SK-N-SH (cell line): ENCODE results near the gene TIGD7. TPM values are rescaled to one million over a fixed set of nuclear protein-coding genes. Genes with fewer than 3 reads are reported as not detected.

Experiments used
- CTCF ChIA-PET: fragments of 300-600, 350-600 bp; formaldehyde crosslinking; extraction: SDS; loops from one replicate; lab custom pipeline; 2021; lab: Yijun Ruan, JAX
- POLR2A ChIA-PET: fragments of 350-600 bp; sonication (Branson Sonifier 250); formaldehyde crosslinking; extraction: SDS; loops from one replicate; lab custom pipeline; 2020; ENCODE audit warnings: antibody characterized with exemption, inconsistent platforms; lab: Yijun Ruan, JAX
- DNase-seq: peaks from one replicate; pipeline ENCODE4 v3.0.0; 2012
- H2AFZ ChIP-seq: fragments of 200-600 bp; sonication (generic); 2 replicates; pipeline ENCODE4 v1.8.1; 2016; ENCODE audit warnings: antibody characterized with exemption, mild to moderate bottlenecking, low read depth
- H3F3A ChIP-seq: fragments of 200-600 bp; sonication (generic); replicated peaks from 2 replicates; pipeline ENCODE3; 2016; ENCODE audit warnings: antibody characterized with exemption, mild to moderate bottlenecking; ENCODE audit not compliant: insufficient read depth
- H3K27ac ChIP-seq, 2 experiments: fragments of 200-500 bp in 1 of 2; fragments of 200-600 bp in 1 of 2; sonication (Bioruptor generic) in 1 of 2; sonication (generic), shearing (Covaris generic) in 1 of 2; 2 replicates each; pipeline versions ENCODE4 v1.5.1 to v1.6.1; 2014 to 2016; ENCODE audit warnings: low read depth in 2 of 2, inconsistent platforms in 1 of 2, low read length in 1 of 2, mild to moderate bottlenecking in 1 of 2, mixed read lengths in 1 of 2
- H3K27me3 ChIP-seq: fragments of 200-600 bp; sonication (generic), shearing (Covaris generic); 2 replicates; pipeline ENCODE4 v1.6.1; 2016; ENCODE audit warnings: mixed run types; ENCODE audit not compliant: insufficient read depth
- H3K36me3 ChIP-seq, 2 experiments: fragments of 200-500 bp in 1 of 2; fragments of 200-600 bp in 1 of 2; sonication (Bioruptor generic) in 1 of 2; sonication (generic) in 1 of 2; replicated peaks in 1 of 2; 2 replicates each; pipeline versions ENCODE3 to v1.5.1; 2014 to 2016; ENCODE audit warnings: low read length in 1 of 2, mild to moderate bottlenecking in 1 of 2; ENCODE audit not compliant: insufficient read depth in 2 of 2, control insufficient read depth in 1 of 2
- H3K4me1 ChIP-seq, 2 experiments: fragments of 200-500 bp in 1 of 2; fragments of 200-600 bp in 1 of 2; sonication (Bioruptor generic) in 1 of 2; sonication (generic), shearing (Covaris generic) in 1 of 2; 2 replicates each; pipeline versions ENCODE4 v1.5.1 to v1.6.1; 2014 to 2016; ENCODE audit warnings: low read depth in 1 of 2, low read length in 1 of 2, mixed run types in 1 of 2; ENCODE audit not compliant: insufficient read depth in 2 of 2, control insufficient read depth in 1 of 2
- H3K4me2 ChIP-seq: fragments of 200-600 bp; sonication (generic), shearing (Covaris generic); 2 replicates; pipeline ENCODE4 v1.6.1; 2017; ENCODE audit warnings: mixed run types
- H3K4me3 ChIP-seq, 2 experiments: fragments of 200-500 bp in 1 of 2; fragments of 200-600 bp in 1 of 2; sonication (Bioruptor generic) in 1 of 2; sonication (generic), shearing (Covaris generic) in 1 of 2; 2 replicates each; pipeline versions ENCODE4 v1.5.1 to v1.8.1; 2014 to 2016; ENCODE audit warnings: low read depth in 2 of 2, inconsistent platforms in 1 of 2, low read length in 1 of 2, mild to moderate bottlenecking in 1 of 2, mixed read lengths in 1 of 2, moderate library complexity in 1 of 2
- H3K79me2 ChIP-seq: fragments of 200-600 bp; sonication (generic); 2 replicates; pipeline ENCODE4 v1.8.1; 2017; ENCODE audit warnings: mild to moderate bottlenecking; ENCODE audit not compliant: insufficient read depth
- H3K9ac ChIP-seq: fragments of 200-600 bp; sonication (generic); 2 replicates; pipeline ENCODE4 v1.6.1; 2017; ENCODE audit warnings: mixed run types
- H3K9me2 ChIP-seq: fragments of 200-600 bp; sonication (generic); 2 replicates; pipeline ENCODE4 v1.6.1; 2017; ENCODE audit warnings: mixed run types
- H3K9me3 ChIP-seq: fragments of 200-600 bp; sonication (generic); 2 replicates; pipeline ENCODE4 v1.6.1; 2017; ENCODE audit warnings: mixed run types, mild to moderate bottlenecking, moderate library complexity
- H4K20me1 ChIP-seq: fragments of 200-600 bp; sonication (generic); 2 replicates; pipeline ENCODE4 v1.6.1; 2017; ENCODE audit warnings: mild to moderate bottlenecking, mixed run types; ENCODE audit not compliant: insufficient read depth
- FOSL2 ChIP-seq: IDR thresholded peaks from 2 replicates; pipeline ENCODE4 v1.4.0; 2012; ENCODE audit warnings: low read depth, mild to moderate bottlenecking, moderate library complexity, borderline replicate concordance
- FOXJ3 ChIP-seq: sonication (generic); formaldehyde crosslinking; IDR thresholded peaks from 2 replicates; pipeline ENCODE4 v1.5.1; 2020; ENCODE audit warnings: mild to moderate bottlenecking, missing genetic modification reagents
- GABPA ChIP-seq: IDR thresholded peaks from 2 replicates; pipeline ENCODE4 v1.4.0; 2012; ENCODE audit warnings: low read depth, mild to moderate bottlenecking
- MXI1 ChIP-seq: IDR thresholded peaks from 2 replicates; pipeline ENCODE4 v1.6.1; 2012; ENCODE audit warnings: mild to moderate bottlenecking, low read depth, low read length, improper control_type of control experiment
- NFIC ChIP-seq: IDR thresholded peaks from 2 replicates; pipeline ENCODE4 v1.4.0; 2012; ENCODE audit warnings: borderline replicate concordance
- PBX3 ChIP-seq: IDR thresholded peaks from 2 replicates; pipeline ENCODE4; 2012
- POLR2AphosphoS5 ChIP-seq: IDR thresholded peaks from 2 replicates; pipeline ENCODE4 v1.6.1; 2012; ENCODE audit warnings: low read depth, low read length
- RAD21 ChIP-seq: IDR thresholded peaks from 2 replicates; pipeline ENCODE4 v1.6.1; 2012; ENCODE audit warnings: mild to moderate bottlenecking, low read length
- RFX5 ChIP-seq: IDR thresholded peaks from 2 replicates; pipeline ENCODE4 v1.6.1; 2012; ENCODE audit warnings: mild to moderate bottlenecking, improper control_type of control experiment, low read length
- RXRA ChIP-seq: IDR thresholded peaks from 2 replicates; pipeline ENCODE4 v1.4.0; 2012; ENCODE audit warnings: low read depth, mild to moderate bottlenecking, borderline replicate concordance
- SIN3A ChIP-seq: IDR thresholded peaks from 2 replicates; pipeline ENCODE4 v1.6.1; 2012; ENCODE audit warnings: low read depth, mild to moderate bottlenecking, low read length, moderate library complexity, borderline replicate concordance
- TAF1 ChIP-seq: IDR thresholded peaks from 2 replicates; pipeline ENCODE4 v1.6.1; 2012; ENCODE audit warnings: low read depth, mild to moderate bottlenecking, low read length, moderate library complexity, borderline replicate concordance
- USF1 ChIP-seq: IDR thresholded peaks from 2 replicates; pipeline ENCODE4 v1.4.0; 2012; ENCODE audit warnings: low read depth, borderline replicate concordance
- USF2 ChIP-seq: fragments of 150-350 bp; IDR thresholded peaks from 2 replicates; pipeline ENCODE4 v1.6.1; 2017; ENCODE audit warnings: antibody characterized with exemption, low read length, low read depth, borderline replicate concordance
- YY1 ChIP-seq: IDR thresholded peaks from 2 replicates; pipeline ENCODE4 v1.4.0; 2012; ENCODE audit warnings: low read depth, mild to moderate bottlenecking
- WGBS: methylation state at CpG from one replicate; pipeline ENCODE4 v1.1.6; 2017; ENCODE audit warnings: low lambda C conversion rate; 5-methylcytosine and 5-hydroxymethylcytosine counted together
- polyA plus RNA-seq, 3 experiments: library from polyadenylated mRNA; depleted of rRNA; stranded (reverse); fragments of >200 nt; gene quantifications; 2 replicates each; pipeline ENCODE4 v1.2.3, GENCODE V29; 2012
- TF ChIP-seq, protein P1 (sequence below): IDR thresholded peaks from 2 replicates; pipeline ENCODE4 v1.6.1; 2012; ENCODE audit warnings: mild to moderate bottlenecking, low read depth, low read length, moderate library complexity
- TF ChIP-seq, protein P2 (sequence below): IDR thresholded peaks from 2 replicates; pipeline ENCODE4 v1.4.0; 2012; ENCODE audit warnings: low read depth
- TF ChIP-seq, protein P3 (sequence below): fragments of 150-350 bp; IDR thresholded peaks from 2 replicates; pipeline ENCODE4 v1.6.1; 2016; ENCODE audit warnings: mild to moderate bottlenecking, low read depth, low read length

TIGD7 gene
- polyA plus RNA-seq, 1 of the 3 experiments (the other 2 are of a cell fraction), result 1.2 TPM

- Histone ChIP-seq H3K79me2 (no peaks in the 10 kb centered on the region), H3K4me1 (no peaks in the 10 kb centered on the region), H3K9me3 (no peaks in the 10 kb centered on the region), H3K36me3 (no peaks in the 10 kb centered on the region), H3K4me3 (no peak overlapping the region), H3K4me2 (no peak overlapping the region), H3K27ac (no peak overlapping the region), H3K9me2 (no peaks in the 10 kb centered on the region), H3K27me3 (no peaks in the 10 kb centered on the region; the same call in 1 of the 2 replicates), H4K20me1 (no peaks in the 10 kb centered on the region), H2AFZ (no peak overlapping the region), H3F3A (no peaks in the 10 kb centered on the region), H3K9ac (no peak overlapping the region)
- no peak for DNase-seq
- TF ChIP-seq MXI1 (no peak), GABPA (no peak), SIN3A (no peak), POLR2AphosphoS5 (no peak), TAF1 (no peak), YY1 (no peak), USF1 (no peak), RFX5 (no peak), RXRA (no peak)
- TF ChIP-seq, protein P1, sequence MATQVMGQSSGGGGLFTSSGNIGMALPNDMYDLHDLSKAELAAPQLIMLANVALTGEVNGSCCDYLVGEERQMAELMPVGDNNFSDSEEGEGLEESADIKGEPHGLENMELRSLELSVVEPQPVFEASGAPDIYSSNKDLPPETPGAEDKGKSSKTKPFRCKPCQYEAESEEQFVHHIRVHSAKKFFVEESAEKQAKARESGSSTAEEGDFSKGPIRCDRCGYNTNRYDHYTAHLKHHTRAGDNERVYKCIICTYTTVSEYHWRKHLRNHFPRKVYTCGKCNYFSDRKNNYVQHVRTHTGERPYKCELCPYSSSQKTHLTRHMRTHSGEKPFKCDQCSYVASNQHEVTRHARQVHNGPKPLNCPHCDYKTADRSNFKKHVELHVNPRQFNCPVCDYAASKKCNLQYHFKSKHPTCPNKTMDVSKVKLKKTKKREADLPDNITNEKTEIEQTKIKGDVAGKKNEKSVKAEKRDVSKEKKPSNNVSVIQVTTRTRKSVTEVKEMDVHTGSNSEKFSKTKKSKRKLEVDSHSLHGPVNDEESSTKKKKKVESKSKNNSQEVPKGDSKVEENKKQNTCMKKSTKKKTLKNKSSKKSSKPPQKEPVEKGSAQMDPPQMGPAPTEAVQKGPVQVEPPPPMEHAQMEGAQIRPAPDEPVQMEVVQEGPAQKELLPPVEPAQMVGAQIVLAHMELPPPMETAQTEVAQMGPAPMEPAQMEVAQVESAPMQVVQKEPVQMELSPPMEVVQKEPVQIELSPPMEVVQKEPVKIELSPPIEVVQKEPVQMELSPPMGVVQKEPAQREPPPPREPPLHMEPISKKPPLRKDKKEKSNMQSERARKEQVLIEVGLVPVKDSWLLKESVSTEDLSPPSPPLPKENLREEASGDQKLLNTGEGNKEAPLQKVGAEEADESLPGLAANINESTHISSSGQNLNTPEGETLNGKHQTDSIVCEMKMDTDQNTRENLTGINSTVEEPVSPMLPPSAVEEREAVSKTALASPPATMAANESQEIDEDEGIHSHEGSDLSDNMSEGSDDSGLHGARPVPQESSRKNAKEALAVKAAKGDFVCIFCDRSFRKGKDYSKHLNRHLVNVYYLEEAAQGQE, result no peak
- TF ChIP-seq, protein P2, sequence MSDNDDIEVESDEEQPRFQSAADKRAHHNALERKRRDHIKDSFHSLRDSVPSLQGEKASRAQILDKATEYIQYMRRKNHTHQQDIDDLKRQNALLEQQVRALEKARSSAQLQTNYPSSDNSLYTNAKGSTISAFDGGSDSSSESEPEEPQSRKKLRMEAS, result no peak
- ChIA-PET POLR2A (no interaction called here), CTCF (no interaction called here)
- WGBS, result 1% methylated on average over 3 of the region's 3 CpGs
Observed at GRCh38 chr16:3328104-3328503, 22.9 kb upstream of the TIGD7 start.

DNA sequence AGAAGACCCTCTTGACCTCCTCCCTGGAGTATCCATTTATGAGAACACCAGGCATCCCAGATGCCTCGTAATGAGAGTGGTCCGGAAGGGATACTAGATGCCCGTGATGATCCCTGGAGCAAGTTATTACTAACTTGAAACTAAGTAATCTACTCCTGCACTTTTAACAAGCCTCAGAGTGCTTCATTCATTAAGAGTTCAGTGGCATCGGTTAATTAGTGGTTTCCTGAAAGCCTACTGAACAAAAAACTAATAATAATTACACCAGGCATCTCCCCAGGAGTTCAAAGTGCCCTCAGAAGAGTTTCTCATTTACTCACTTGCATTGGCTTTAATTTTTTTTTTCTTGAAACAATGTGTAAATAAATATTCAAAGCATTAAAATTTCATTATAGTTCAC is 22.3 kb upstream of the TIGD7 start:
- Histone ChIP-seq H3K36me3 (no peaks in the 10 kb centered on the region), H3K27me3 (no peaks in the 10 kb centered on the region; the same call in 1 of the 2 replicates), H3K4me1 (no peaks in the 10 kb centered on the region), H3K9ac (no peak overlapping the region), H3K79me2 (no peaks in the 10 kb centered on the region), H2AFZ (no peak overlapping the region), H3K4me2 (no peak overlapping the region), H4K20me1 (no peaks in the 10 kb centered on the region), H3K4me3 (no peak overlapping the region), H3F3A (no peaks in the 10 kb centered on the region), H3K27ac (no peak overlapping the region), H3K9me2 (no peaks in the 10 kb centered on the region), H3K9me3 (no peaks in the 10 kb centered on the region)
- 2% methylated on average over 4 of the region's 4 CpGs for WGBS
- DNase-seq, result no peak
- ChIA-PET CTCF (no interaction called here), POLR2A (no interaction called here)
- no peak for TF ChIP-seq SIN3A
- TF ChIP-seq RXRA, result no peak
- TF ChIP-seq YY1, result no peak
- TF ChIP-seq FOXJ3 (CRISPR knock-in tag), result no peak
- no peak for TF ChIP-seq FOSL2
- no peak for TF ChIP-seq NFIC
- TF ChIP-seq RAD21, result no peak
- no peak for TF ChIP-seq GABPA
- TF ChIP-seq, protein P3, sequence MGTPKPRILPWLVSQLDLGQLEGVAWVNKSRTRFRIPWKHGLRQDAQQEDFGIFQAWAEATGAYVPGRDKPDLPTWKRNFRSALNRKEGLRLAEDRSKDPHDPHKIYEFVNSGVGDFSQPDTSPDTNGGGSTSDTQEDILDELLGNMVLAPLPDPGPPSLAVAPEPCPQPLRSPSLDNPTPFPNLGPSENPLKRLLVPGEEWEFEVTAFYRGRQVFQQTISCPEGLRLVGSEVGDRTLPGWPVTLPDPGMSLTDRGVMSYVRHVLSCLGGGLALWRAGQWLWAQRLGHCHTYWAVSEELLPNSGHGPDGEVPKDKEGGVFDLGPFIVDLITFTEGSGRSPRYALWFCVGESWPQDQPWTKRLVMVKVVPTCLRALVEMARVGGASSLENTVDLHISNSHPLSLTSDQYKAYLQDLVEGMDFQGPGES, result no peak
- no peak for TF ChIP-seq PBX3
- no peak for TF ChIP-seq USF2
- TF ChIP-seq MXI1, result no peak
